ENCODE measurements around the gene GNAQ.

GRCh38 chr9:77922591-77922990 lies 109.0 kb downstream of the GNAQ start:
- TF ChIP-seq EP300 (IDR thresholded peaks at IDR 0.05; ENCODE audit: borderline replicate concordance) (no peak), USF1 (IDR thresholded peaks at IDR 0.05) (no peak), MAX (IDR thresholded peaks at IDR 0.05) (no peak), YY1 (IDR thresholded peaks at IDR 0.05; ENCODE audit: low read depth) (no peak), RAD21 (IDR thresholded peaks at IDR 0.05; ENCODE audit: low read depth) (no peak)

Data from Ishikawa (cell line).